Esophagus muscularis mucosa (tissue), 4 donors: ENCODE data around the gene PTPRD. TPM values are rescaled to one million over a fixed set of nuclear protein-coding genes. Genes with fewer than 3 reads are reported as not detected.

Source experiments
- DNase-seq: peaks from one replicate; pipeline ENCODE4 v3.0.0-alpha.2; 2017; ENCODE audit errors: extremely low spot score
- H3K27ac ChIP-seq, 4 donors: fragments of 200-600 bp; sonication (generic); replicated peaks in 1 of 4; 1 replicate in 3 of 4; 2 replicates in 1 of 4; pipeline ENCODE4 v1.5.1; 2016 to 2019; ENCODE audit warnings: mild to moderate bottlenecking in 1 of 4
- H3K27me3 ChIP-seq, 4 donors: fragments of 200-600 bp; sonication (generic); one replicate each; pipeline versions ENCODE4 v1.5.1 to v1.6.0; 2016 to 2019
- H3K36me3 ChIP-seq, 4 donors: fragments of 200-600 bp; sonication (generic); one replicate each; pipeline ENCODE4 v1.5.1; 2016 to 2019
- H3K4me1 ChIP-seq, 4 donors: fragments of 200-600 bp; sonication (generic); one replicate each; pipeline ENCODE4 v1.5.1; 2016 to 2019
- H3K4me3 ChIP-seq, 4 donors: fragments of 200-600 bp; sonication (generic); 1 replicate in 2 of 4; 2 replicates in 2 of 4; pipeline ENCODE4 v1.5.1; 2016 to 2019; ENCODE audit warnings: mild to moderate bottlenecking in 4 of 4, moderate library complexity in 1 of 4
- H3K9me3 ChIP-seq, 4 donors: fragments of 200-600 bp; sonication (generic); 1 replicate in 3 of 4; 2 replicates in 1 of 4; pipeline ENCODE4 v1.5.1; 2016 to 2019
- EP300 ChIP-seq: sonication (generic); formaldehyde crosslinking; IDR thresholded peaks from one replicate; pipeline ENCODE4 v1.6.1; 2017; ENCODE audit warnings: antibody characterized with exemption
- POLR2A ChIP-seq: fragments of 450-650 bp; IDR thresholded peaks from one replicate; pipeline ENCODE4 v1.6.1; 2017; ENCODE audit warnings: antibody characterized with exemption, moderate library complexity, mild to moderate bottlenecking, low read depth
- POLR2AphosphoS5 ChIP-seq, 2 donors: sonication (generic); formaldehyde crosslinking; IDR thresholded peaks; one replicate each; pipeline ENCODE4 v1.6.1; 2017; ENCODE audit warnings: antibody characterized with exemption in 2 of 2
- WGBS: methylation state at CpG from one replicate; pipeline ENCODE4 v1.1.5; 2018; 5-methylcytosine and 5-hydroxymethylcytosine counted together
- intact Hi-C: fragments of 100-400 bp; cut with DNase I; formaldehyde crosslinking; loops from one replicate; pipeline ENCODE4 v1.15.1; 2023
- total RNA-seq, 4 donors: library from RNA; depleted of rRNA; stranded (reverse); fragments of >200 nt; gene quantifications; one replicate each; pipeline versions ENCODE4 v1.1.0 to v1.2.1, GENCODE V29; 2016
- TF ChIP-seq, protein P1 (sequence below), 3 experiments: fragments of 200-600 bp in 2 of 3; fragments of 450-650 bp in 1 of 3; sonication (generic) in 2 of 3; IDR thresholded peaks; one replicate each; pipeline ENCODE4 v1.5.1; 2017 to 2019; ENCODE audit warnings: antibody characterized with exemption in 3 of 3, mild to moderate bottlenecking in 2 of 3, moderate library complexity in 1 of 3

The PTPRD gene
- total RNA-seq, 4 donors from 2014 or later: 4.1 to 6.6 (median 5.0) TPM

DNA sequence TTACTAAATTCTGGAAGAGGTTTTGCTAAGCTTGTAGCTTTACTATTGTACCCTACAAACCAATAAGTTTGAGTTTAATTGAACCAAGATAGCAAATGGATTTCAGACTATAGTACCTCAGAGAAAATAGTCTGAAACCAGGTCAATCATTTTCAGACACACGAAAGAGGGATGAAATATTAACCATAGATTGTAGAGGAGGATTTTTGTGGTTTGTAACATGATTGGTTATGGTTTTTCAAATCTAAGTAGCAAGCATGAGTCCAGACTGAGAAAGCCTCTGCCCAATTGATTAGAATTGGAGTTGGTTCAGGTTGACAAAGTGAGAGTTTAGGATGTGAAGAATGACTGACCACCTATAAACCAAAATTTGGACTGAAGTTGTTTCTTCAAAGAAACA, 2250.6 kb downstream of the PTPRD start:
- no peak overlapping the region for H3K27ac ChIP-seq
- DNase-seq: no peak
- H3K4me3 ChIP-seq: no peak overlapping the region
- H3K36me3 ChIP-seq: no peaks in the 10 kb centered on the region
- no peaks in the 10 kb centered on the region for H3K9me3 ChIP-seq
- WGBS: 88% methylated on average over 1 of the region's 1 CpG
- H3K4me1 ChIP-seq: no peaks in the 10 kb centered on the region
- intact Hi-C loops: no loop called here
- no peaks in the 10 kb centered on the region for H3K27me3 ChIP-seq
- TF ChIP-seq POLR2A (no peak), EP300 (no peak), POLR2AphosphoS5 (IDR thresholded peaks at IDR 0.05) (no peak)
- TF ChIP-seq, protein P1, sequence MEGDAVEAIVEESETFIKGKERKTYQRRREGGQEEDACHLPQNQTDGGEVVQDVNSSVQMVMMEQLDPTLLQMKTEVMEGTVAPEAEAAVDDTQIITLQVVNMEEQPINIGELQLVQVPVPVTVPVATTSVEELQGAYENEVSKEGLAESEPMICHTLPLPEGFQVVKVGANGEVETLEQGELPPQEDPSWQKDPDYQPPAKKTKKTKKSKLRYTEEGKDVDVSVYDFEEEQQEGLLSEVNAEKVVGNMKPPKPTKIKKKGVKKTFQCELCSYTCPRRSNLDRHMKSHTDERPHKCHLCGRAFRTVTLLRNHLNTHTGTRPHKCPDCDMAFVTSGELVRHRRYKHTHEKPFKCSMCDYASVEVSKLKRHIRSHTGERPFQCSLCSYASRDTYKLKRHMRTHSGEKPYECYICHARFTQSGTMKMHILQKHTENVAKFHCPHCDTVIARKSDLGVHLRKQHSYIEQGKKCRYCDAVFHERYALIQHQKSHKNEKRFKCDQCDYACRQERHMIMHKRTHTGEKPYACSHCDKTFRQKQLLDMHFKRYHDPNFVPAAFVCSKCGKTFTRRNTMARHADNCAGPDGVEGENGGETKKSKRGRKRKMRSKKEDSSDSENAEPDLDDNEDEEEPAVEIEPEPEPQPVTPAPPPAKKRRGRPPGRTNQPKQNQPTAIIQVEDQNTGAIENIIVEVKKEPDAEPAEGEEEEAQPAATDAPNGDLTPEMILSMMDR (IDR thresholded peaks at IDR 0.05): no peak

- no peaks in the 10 kb centered on the region for H3K27me3 ChIP-seq
- H3K27ac ChIP-seq: no peak overlapping the region
- H3K9me3 ChIP-seq: no peaks in the 10 kb centered on the region
- no peak for DNase-seq
- TF ChIP-seq POLR2AphosphoS5 (IDR thresholded peaks at IDR 0.05): no peak
- TF ChIP-seq, protein P1 (IDR thresholded peaks at IDR 0.05): no peak
- H3K4me1 ChIP-seq: no peaks in the 10 kb centered on the region
- H3K4me3 ChIP-seq: no peak overlapping the region
- intact Hi-C loops: no loop called here
- 82% methylated on average over 2 of the region's 2 CpGs for WGBS
- no peaks in the 10 kb centered on the region for H3K36me3 ChIP-seq
These were observed 2251.4 kb downstream of the PTPRD start for GRCh38 chr9:8361364-8361763.

GRCh38 chr9:8356406-8356805, 2256.4 kb downstream of the PTPRD start:
- H3K27ac ChIP-seq: no peak overlapping the region
- H3K4me1 ChIP-seq: no peaks in the 10 kb centered on the region
- TF ChIP-seq, protein P1 (IDR thresholded peaks at IDR 0.05): no peak
- H3K9me3 ChIP-seq: no peaks in the 10 kb centered on the region
- H3K27me3 ChIP-seq: no peaks in the 10 kb centered on the region
- H3K4me3 ChIP-seq: no peak overlapping the region
- DNase-seq: no peak
- intact Hi-C loops: no loop called here
- no peaks in the 10 kb centered on the region for H3K36me3 ChIP-seq

DNA sequence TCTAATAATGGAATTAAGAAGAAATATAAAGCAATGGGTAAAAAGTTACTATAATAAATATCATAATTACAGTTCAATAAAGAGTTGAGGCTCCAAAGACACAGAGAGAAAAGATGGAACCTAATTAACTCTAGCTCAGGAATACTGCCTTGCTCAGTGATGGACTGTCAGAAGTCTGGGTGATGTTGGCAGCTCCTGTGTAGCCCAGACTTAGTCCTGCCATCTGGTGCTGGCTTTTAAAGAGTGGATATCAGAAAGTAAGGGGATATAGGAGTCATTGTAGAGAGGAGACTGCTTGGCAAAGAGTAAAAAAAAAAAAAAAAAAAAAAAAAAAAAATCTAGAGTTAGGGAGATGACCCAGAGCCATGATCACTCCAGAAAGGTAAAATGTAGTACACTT, 2261.4 kb downstream of the PTPRD start:
- Histone ChIP-seq H3K4me1 (no peaks in the 10 kb centered on the region), H3K4me3 (no peak overlapping the region)
- intact Hi-C loops: no loop called here

DNA sequence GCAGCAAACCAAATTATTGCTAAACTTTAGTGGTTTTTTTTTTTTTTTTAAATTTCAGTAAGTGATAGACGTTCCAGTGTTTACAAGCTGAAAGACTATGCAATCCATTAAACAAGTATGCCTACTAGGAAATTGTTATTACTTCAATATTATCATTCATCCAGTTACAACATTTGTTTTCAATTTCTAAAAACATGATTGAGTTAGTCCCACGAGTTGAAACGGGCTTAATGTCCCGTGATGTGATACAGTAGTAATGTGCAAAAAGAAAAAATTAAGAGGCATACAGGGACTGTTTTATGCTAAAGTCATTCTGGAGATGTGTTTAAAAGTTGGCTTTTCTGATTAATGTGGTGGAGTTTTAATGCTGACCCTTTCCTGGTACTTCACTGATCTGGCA, 2262.9 kb downstream of the PTPRD start:
- intact Hi-C loops: no loop called here
- Histone ChIP-seq H3K27me3 (no peaks in the 10 kb centered on the region), H3K4me3 (no peak overlapping the region), H3K36me3 (no peaks in the 10 kb centered on the region), H3K9me3 (no peaks in the 10 kb centered on the region), H3K27ac (no peak overlapping the region), H3K4me1 (no peaks in the 10 kb centered on the region)
- TF ChIP-seq POLR2A (no peak), EP300 (no peak), POLR2AphosphoS5 (IDR thresholded peaks at IDR 0.05) (no peak)
- TF ChIP-seq, protein P1 (IDR thresholded peaks at IDR 0.05): no peak
- WGBS: 49% methylated on average over 4 of the region's 4 CpGs
- DNase-seq: no peak

More for the DNA sequence above, 2261.4 kb downstream of the PTPRD start:
- H3K27ac ChIP-seq: no peak overlapping the region
- no peaks in the 10 kb centered on the region for H3K27me3 ChIP-seq
- no peaks in the 10 kb centered on the region for H3K36me3 ChIP-seq
- TF ChIP-seq, protein P1 (IDR thresholded peaks at IDR 0.05): no peak
- no peak for TF ChIP-seq POLR2AphosphoS5 (IDR thresholded peaks at IDR 0.05)
- TF ChIP-seq POLR2A: no peak
- TF ChIP-seq EP300: no peak
- H3K9me3 ChIP-seq: no peaks in the 10 kb centered on the region
- DNase-seq: no peak
